Measurements from ENCODE around the gene DRGX. TPM values are rescaled to one million over a fixed set of nuclear protein-coding genes. Genes with fewer than 3 reads are reported as not detected.

DRGX gene
- total RNA-seq, 1 donor from 2014 or later: not detected

GRCh38 chr10:49325131-49325915, 70.6 kb downstream of the DRGX start:
- H3K27me3 ChIP-seq (ENCODE audit: low read depth): no peaks in the 10 kb centered on the region
- H3K4me3 ChIP-seq: no peak overlapping the region
- H3K9me3 ChIP-seq (replicated peaks): no peaks in the 10 kb centered on the region
- peaks cover 37% of the 10 kb centered on the region for H3K4me1 ChIP-seq
- no peak for DNase-seq
- TF ChIP-seq CTCF (IDR thresholded peaks at IDR 0.05; ENCODE audit: borderline replicate concordance): no peak
- peaks cover 14% of the 10 kb centered on the region for H3K36me3 ChIP-seq
- intact Hi-C loops (cut with micrococcal nuclease): no loop called here
- H3K27ac ChIP-seq (replicated peaks): peak overlapping the region; percentile 13

- Histone ChIP-seq H3K36me3 (peaks cover 14% of the 10 kb centered on the region), H3K9me3 (replicated peaks) (no peaks in the 10 kb centered on the region), H3K4me3 (no peak overlapping the region), H3K27ac (replicated peaks) (no peak overlapping the region), H3K27me3 (ENCODE audit: low read depth) (no peaks in the 10 kb centered on the region), H3K4me1 (peaks cover 43% of the 10 kb centered on the region)
- intact Hi-C loops (cut with micrococcal nuclease): no loop called here
- no peak for TF ChIP-seq CTCF (IDR thresholded peaks at IDR 0.05; ENCODE audit: borderline replicate concordance)
- no peak for DNase-seq
Observed at GRCh38 chr10:49324711-49325110, 71.2 kb downstream of the DRGX start.

- peak overlapping the region; percentile 78 for H3K27ac ChIP-seq (replicated peaks)
- H3K36me3 ChIP-seq: peaks cover 14% of the 10 kb centered on the region
- H3K4me3 ChIP-seq: no peak overlapping the region
- DNase-seq: no peak
- H3K27me3 ChIP-seq (ENCODE audit: low read depth): no peaks in the 10 kb centered on the region
- no peaks in the 10 kb centered on the region for H3K9me3 ChIP-seq (replicated peaks)
- intact Hi-C loops (cut with micrococcal nuclease): no loop called here
- no peak for TF ChIP-seq CTCF (IDR thresholded peaks at IDR 0.05; ENCODE audit: borderline replicate concordance)
- H3K4me1 ChIP-seq: peaks cover 51% of the 10 kb centered on the region
Observed at GRCh38 chr10:49323896-49324270, 72.0 kb downstream of the DRGX start.

GRCh38 chr10:49323171-49323895, 72.6 kb downstream of the DRGX start:
- Histone ChIP-seq H3K4me3 (no peak overlapping the region), H3K9me3 (replicated peaks) (no peaks in the 10 kb centered on the region), H3K36me3 (peaks cover 17% of the 10 kb centered on the region), H3K4me1 (peaks cover 49% of the 10 kb centered on the region), H3K27me3 (ENCODE audit: low read depth) (no peaks in the 10 kb centered on the region), H3K27ac (replicated peaks) (peak overlapping the region; percentile 78)
- intact Hi-C loops (cut with micrococcal nuclease): no loop called here
- DNase-seq: peak; percentile 53
- no peak for TF ChIP-seq CTCF (IDR thresholded peaks at IDR 0.05; ENCODE audit: borderline replicate concordance)

GRCh38 chr10:49322371-49323170, 73.3 kb downstream of the DRGX start:
- H3K4me1 ChIP-seq: peaks cover 47% of the 10 kb centered on the region
- no peak overlapping the region for H3K4me3 ChIP-seq
- peak overlapping the region; percentile 78 for H3K27ac ChIP-seq (replicated peaks)
- no peak for TF ChIP-seq CTCF (IDR thresholded peaks at IDR 0.05; ENCODE audit: borderline replicate concordance)
- DNase-seq: no peak
- H3K27me3 ChIP-seq (ENCODE audit: low read depth): no peaks in the 10 kb centered on the region
- H3K36me3 ChIP-seq: peaks cover 17% of the 10 kb centered on the region
- H3K9me3 ChIP-seq (replicated peaks): no peaks in the 10 kb centered on the region
- intact Hi-C loops (cut with micrococcal nuclease): no loop called here

Data from left ventricle myocardium inferior (tissue), 1 donor.